ENCODE results near the gene LRRC27.

The LRRC27 gene

GRCh38 chr10:132360766-132361447 lies 28.9 kb downstream of the LRRC27 start:
- DNase-seq: no peak

GRCh38 chr10:132361581-132362101 lies 29.6 kb downstream of the LRRC27 start:
- no peak for DNase-seq

DNA sequence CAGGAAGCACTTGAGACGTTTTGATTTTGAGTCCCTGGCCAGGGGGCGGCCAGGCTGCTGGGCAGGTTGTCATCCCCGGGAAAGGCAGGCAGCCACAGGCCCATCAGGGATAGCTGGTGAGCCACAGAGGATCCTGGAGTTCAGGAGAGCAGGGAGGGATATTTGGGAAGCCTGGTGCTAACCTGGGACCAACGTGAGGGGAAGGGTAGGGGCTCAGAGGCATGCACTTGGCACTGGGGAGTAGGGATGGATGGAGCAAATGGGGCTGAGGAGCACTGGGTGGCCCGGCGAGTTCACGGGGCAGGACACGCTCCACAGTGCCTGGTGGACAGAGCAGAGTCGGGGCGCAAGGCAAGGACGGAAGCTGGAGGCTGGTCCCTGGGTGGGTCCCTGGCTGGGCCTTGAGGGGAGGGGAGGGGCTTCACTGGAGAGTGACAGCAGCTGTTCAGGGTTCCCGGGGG lies 30.2 kb downstream of the LRRC27 start:
- no peak for DNase-seq

DNA sequence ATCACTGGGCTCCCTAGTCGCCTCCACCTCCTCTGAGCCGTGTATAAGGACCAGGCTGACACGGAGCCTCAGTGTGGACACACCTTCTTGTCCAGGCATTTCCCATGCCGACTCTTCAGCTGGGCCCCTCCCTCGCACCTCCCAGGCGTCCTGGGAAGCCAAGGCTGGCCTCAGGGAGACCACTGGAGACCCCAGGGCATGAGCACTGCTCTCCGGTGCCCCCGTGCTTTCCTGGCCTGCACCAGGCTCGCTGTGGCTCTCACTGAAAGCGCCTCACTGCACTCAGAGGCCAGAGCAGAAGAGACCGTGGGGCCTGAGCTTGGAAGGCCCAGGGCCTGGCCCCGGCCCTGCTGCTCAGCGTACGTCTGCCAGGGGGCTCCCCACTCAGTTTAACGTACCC lies 31.4 kb downstream of the LRRC27 start:
- DNase-seq: no peak

DNA sequence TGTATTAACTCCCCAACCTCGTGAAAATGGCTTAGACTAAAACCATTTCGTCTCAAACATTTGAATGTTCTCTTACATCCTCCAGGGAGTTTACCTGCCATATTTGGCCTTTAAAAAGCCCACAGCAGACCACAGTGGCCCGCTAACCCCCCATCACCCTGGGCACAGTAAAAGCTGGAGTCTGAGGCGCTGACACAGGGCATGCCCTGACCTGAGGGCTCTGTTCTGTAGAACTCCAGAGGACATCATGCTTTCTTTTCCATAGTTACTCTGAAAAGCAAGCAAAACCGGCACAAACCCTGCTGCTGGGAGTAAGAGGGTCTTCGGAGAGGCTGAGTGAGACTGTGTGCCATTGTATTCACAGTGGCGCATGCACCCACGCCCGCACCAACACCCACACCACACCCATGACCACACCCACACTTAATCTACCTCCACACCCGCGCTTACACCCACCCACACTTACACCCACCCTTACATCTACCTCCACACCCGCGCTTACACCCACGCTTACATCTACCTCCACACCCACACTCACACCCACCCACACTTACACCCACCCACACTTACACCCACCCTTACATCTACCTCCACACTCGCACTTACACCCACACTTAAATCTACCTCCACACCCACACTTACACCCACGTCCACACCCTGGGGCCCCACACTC lies 32.1 kb downstream of the LRRC27 start:
- DNase-seq: no peak

GRCh38 chr10:132364594-132364970 lies 32.6 kb downstream of the LRRC27 start:
- DNase-seq: no peak

GRCh38 chr10:132365102-132365501 lies 33.1 kb downstream of the LRRC27 start:
- no peak for DNase-seq

- DNase-seq: no peak
Observed at GRCh38 chr10:132366006-132366405, 34.0 kb downstream of the LRRC27 start.

DNA sequence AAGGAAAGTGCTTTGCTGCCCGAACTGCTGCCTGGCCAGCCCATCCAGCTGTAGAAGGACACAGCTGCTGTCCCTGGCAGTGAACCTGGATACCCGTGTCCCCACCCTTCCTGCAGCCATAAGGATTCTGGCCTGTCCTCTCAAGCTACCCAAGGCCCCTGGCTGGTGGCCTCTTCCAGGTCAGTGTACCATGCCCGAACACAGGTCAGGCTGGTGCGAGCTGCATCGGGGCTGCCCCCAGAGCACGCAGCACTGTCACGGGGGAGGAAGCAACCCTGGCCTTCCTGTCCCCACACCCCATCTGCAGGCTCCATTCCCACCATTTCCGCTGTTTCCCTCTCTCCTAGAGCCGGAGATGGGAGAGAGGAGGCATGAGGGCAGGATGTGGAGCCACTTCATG lies 34.5 kb downstream of the LRRC27 start:
- no peak for DNase-seq

- no peak for DNase-seq
Observed at GRCh38 chr10:132368391-132368790, 36.4 kb downstream of the LRRC27 start.

DNA sequence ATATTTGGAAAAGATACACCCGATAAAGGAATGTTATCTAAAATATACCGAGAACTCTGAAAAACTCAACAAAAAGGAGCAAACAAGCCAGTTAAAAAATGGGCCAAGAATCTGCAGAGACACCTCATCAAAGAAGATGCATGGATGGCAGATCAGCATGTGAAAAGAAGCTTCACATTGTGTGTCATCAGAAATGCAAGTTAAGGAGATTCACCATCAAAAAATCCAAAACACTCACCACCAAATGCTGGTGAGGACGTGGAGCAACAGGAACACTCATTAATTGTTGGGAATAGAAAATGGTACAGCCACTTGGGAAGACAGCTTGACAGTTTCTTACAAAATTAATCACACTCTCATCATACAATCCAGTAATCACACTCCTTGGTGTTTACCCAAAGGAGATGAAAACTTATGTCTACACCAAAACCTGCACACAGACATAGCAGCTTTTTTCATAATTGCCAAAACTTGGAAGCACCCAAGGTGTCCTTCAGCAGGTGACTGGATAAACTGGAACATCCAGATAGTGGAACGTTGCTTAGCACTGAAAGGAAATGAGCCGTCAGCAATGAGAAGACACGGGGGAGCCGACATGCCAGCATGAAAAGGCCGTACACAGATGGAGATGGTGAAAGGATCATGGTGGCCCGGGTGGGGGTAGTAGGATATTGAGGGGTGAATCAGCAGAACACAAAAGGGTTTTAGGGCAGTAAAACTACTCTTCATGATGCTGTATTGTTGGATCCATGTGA lies 37.1 kb downstream of the LRRC27 start:
- no peak for DNase-seq

- no peak for DNase-seq
Observed at GRCh38 chr10:132369636-132370185, 37.7 kb downstream of the LRRC27 start.

GRCh38 chr10:132370426-132371340 lies 38.7 kb downstream of the LRRC27 start:
- DNase-seq: no peak

- DNase-seq: no peak
Observed at GRCh38 chr10:132371641-132372081, 39.7 kb downstream of the LRRC27 start.

- no peak for DNase-seq
Observed at GRCh38 chr10:132372516-132373095, 40.6 kb downstream of the LRRC27 start.

- DNase-seq: no peak
Observed at GRCh38 chr10:132373241-132373955, 41.4 kb downstream of the LRRC27 start.

- DNase-seq: no peak
Observed at GRCh38 chr10:132374176-132374575, 42.2 kb downstream of the LRRC27 start.

DNA sequence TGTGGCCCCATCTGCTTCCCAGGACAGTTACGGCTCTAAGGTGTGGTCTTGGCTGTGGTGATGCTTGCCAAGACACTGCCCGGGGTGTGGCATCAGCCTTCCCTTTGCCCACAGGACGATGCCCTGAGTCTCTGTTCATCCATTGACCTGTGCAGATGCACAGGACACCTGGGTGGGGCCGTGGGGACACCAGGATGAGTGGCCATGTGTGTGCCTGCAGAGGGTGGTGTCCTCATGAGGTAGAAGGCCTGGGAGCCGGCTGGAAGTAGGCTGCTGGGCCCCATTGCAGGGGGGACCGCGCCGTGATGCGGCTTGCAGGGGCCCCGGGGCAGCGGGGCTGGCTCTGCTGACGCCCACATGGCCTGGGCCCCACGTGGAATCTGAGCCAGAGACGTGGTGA lies 42.6 kb downstream of the LRRC27 start:
- DNase-seq: no peak

- no peak for DNase-seq
Observed at GRCh38 chr10:132375116-132375794, 43.3 kb downstream of the LRRC27 start.

DNA sequence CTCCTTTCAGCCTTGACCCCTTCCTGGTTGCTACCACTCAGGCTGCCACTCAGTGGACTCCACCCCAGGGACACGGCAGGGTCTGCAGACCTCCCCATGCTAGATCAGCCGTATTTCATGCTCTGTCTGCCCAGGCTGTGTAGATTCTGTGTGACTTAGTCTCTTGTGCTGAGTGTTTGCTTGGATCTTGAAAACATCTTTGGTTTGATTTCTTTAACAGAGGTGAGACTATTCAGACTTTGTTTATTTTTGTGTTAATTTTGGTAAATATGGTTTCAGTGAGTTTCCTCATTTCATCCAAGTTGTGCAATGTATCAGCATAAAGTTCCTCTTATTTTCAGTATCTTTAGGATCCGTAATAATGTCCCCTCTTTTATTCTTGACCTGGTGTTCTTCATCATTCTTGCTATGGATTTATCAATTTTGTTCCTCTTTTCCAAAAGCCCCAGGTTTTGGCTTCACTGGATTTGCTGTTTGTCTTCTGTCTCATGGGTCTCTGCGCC lies 43.9 kb downstream of the LRRC27 start:
- no peak for DNase-seq

Data from NCI-H446 treated with DMSO at 0.1 percent for 48 hours (cell line).